HG02798 (cell line): Measurements from ENCODE around the gene MRPL48.
"Not testable (repeated sequence)": the region's sequence is repeated elsewhere in the genome, so short reads cannot be mapped to it uniquely, and the experiment has no call there.

Experiments used
- ATAC-seq: cut with Tn5 transposase; IDR thresholded peaks from one replicate; pipeline ENCODE4 v1.9.1; 2021; ENCODE audit warnings: mild to moderate bottlenecking; ENCODE audit not compliant: unreplicated experiment, poor library complexity

MRPL48 gene

GRCh38 chr11:73787643-73788558 is at the start of gene MRPL48:
MRPL48 (plus strand) TSS chr11:73787874; CDS start chr11:73787972, 98 bp downstream.
- ATAC-seq: peak; percentile 96

- no peak for ATAC-seq
These were observed 44.6 kb upstream of the MRPL48 start for GRCh38 chr11:73743045-73743444.

GRCh38 chr11:73746701-73747100 is 41.0 kb upstream of the MRPL48 start:
- no peak for ATAC-seq

- no peak for ATAC-seq
These were observed 39.9 kb upstream of the MRPL48 start for GRCh38 chr11:73747762-73748161.

GRCh38 chr11:73748300-73748699 is 39.4 kb upstream of the MRPL48 start:
- no peak for ATAC-seq

- no peak for ATAC-seq
These were observed 38.6 kb upstream of the MRPL48 start for GRCh38 chr11:73749118-73749517.

GRCh38 chr11:73750228-73750627 is 37.4 kb upstream of the MRPL48 start:
- no peak for ATAC-seq

GRCh38 chr11:73750862-73751261 is 36.8 kb upstream of the MRPL48 start:
- ATAC-seq: not testable (repeated sequence)

GRCh38 chr11:73752216-73752867 is 35.3 kb upstream of the MRPL48 start:
- ATAC-seq: no peak

- no peak for ATAC-seq
These were observed 34.8 kb upstream of the MRPL48 start for GRCh38 chr11:73752903-73753302.

- no peak for ATAC-seq
These were observed 33.7 kb upstream of the MRPL48 start for GRCh38 chr11:73753938-73754337.

- no peak for ATAC-seq
These were observed 32.0 kb upstream of the MRPL48 start for GRCh38 chr11:73755670-73756069.

GRCh38 chr11:73757598-73757997 is 30.1 kb upstream of the MRPL48 start:
- no peak for ATAC-seq

- ATAC-seq: no peak
These were observed 29.2 kb upstream of the MRPL48 start for GRCh38 chr11:73758451-73758850.

GRCh38 chr11:73759610-73760134 is 28.0 kb upstream of the MRPL48 start:
- ATAC-seq: no peak

GRCh38 chr11:73760135-73760678 is 27.5 kb upstream of the MRPL48 start:
- peak; percentile 1 for ATAC-seq

GRCh38 chr11:73760679-73761402 is 26.8 kb upstream of the MRPL48 start, which contains the start of gene RAB6A:
RAB6A (minus strand) TSS chr11:73761074; CDS start chr11:73760635, 439 bp downstream.
- peak; percentile 96 for ATAC-seq

GRCh38 chr11:73761403-73761945 is 26.2 kb upstream of the MRPL48 start:
- no peak for ATAC-seq

- no peak for ATAC-seq
These were observed 24.9 kb upstream of the MRPL48 start for GRCh38 chr11:73762732-73763131.

- ATAC-seq: no peak
These were observed 20.9 kb upstream of the MRPL48 start for GRCh38 chr11:73766763-73767162.
